ENCODE results near the gene ITGA11. TPM values are rescaled to one million over a fixed set of nuclear protein-coding genes. Genes with fewer than 3 reads are reported as not detected.

ITGA11 gene
- total RNA-seq, 1 donor from 2014 or later, result 23.5 TPM

DNA sequence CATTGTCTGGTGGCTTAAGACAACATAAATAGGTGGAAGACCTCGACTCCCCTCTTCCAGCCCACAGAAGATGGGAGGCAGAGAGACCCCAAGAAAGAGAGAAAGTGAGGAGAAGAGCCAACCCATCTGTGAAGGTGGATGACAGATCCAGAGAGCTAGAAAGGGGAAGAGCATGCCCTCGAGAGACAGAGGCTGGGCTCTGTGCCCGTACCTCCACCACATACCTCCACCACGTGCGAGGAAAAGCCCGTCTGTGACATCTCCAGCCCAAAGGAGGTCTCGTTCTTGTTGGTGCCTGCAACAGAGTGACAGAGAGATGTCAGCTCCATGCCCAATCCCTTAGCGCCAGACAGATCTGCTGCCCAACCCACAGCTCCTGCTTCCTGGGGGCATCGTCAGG is 83.4 kb downstream of the ITGA11 start:
- no peak for ATAC-seq
- DNase-seq, result no peak
- intact Hi-C loops (cut with micrococcal nuclease), result no loop called here

DNA sequence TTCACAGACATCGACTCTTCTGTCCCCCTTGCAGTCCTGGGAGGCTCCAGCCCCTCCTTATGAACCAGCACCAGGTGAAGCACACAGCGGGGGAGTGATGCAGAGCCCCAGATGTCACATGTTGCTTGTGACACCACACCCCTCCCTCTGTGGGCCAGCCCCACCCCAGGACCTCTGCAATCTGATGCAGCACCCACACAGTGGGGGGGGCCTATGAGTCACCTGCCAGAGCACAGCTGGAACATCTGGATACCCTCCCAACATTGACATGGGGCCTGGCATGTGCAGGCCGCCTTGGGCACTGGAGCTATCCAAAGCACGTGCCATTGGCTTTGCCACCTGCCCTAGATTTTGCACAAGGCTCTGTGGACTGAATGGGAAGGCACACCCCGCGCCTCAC is 83.9 kb downstream of the ITGA11 start:
- intact Hi-C loops (cut with micrococcal nuclease), result no loop called here
- peak; percentile 5 for ATAC-seq

DNA sequence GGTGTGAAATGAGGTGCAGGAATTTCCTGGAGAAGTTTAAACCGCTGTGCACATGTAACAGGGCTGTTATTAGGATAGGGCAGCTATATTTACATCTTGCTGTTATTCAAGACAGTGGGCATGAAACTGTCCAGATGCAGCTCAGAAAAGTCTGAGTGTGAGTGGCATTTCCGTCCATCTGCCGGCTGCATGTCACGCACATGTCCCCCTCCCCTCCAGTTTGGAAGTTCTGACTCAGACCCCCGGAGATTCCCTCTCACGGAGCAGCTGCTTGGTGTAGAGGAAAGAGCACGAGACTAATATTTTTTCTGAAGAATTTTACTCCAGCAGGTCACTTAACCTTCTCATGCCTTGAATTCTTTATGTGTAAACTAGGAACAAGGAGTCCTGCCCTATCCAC is 84.6 kb downstream of the ITGA11 start:
- DNase-seq (no peak), ATAC-seq (peak; percentile 30)
- intact Hi-C loops (cut with micrococcal nuclease), result no loop called here

More for the DNA sequence above, 83.9 kb downstream of the ITGA11 start:
- DNase-seq, result peak; percentile 24

DNA sequence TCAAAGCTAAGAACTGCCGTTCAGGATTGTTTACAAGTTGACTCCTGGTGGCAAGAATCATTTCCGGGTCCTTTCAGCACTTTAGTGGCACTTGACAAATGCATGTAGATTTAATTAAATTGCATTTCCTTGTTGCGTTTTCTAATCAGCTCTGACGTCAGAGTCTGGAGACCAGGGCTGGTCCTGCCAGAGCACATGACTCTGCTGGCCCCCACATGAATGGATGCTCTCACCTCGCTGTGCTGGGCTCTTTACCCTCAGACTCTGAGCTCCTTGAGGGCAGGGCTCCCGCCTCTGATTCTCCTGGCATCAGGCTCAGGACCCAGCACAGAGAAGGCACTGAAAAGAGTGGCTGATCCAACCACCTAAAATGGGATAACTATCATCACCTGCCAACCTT is 85.0 kb downstream of the ITGA11 start:
- ATAC-seq (peak; percentile 4), DNase-seq (no peak)
- intact Hi-C loops (cut with micrococcal nuclease), result no loop called here

DNA sequence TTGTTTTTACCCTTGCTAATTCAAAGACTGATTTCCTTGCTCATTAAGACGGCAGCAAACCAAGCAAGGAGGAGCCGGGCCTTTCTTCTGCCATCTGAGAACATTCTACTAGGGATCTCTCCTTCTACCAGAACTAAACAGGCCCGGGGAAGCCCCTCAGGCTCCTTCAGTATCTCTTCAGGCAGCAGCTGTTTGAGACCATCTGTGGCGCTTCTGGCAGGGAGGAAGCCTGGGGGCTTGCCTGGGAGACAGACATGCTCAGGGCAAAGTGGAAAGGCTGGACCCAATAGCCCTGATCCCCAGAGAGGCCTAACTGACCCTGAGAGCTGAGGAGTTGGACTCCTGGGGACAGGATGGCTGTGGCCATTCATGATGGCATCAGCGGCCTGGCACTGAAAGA is 86.5 kb downstream of the ITGA11 start:
- DNase-seq (no peak), ATAC-seq (no peak)
- intact Hi-C loops (cut with micrococcal nuclease), result no loop called here

DNA sequence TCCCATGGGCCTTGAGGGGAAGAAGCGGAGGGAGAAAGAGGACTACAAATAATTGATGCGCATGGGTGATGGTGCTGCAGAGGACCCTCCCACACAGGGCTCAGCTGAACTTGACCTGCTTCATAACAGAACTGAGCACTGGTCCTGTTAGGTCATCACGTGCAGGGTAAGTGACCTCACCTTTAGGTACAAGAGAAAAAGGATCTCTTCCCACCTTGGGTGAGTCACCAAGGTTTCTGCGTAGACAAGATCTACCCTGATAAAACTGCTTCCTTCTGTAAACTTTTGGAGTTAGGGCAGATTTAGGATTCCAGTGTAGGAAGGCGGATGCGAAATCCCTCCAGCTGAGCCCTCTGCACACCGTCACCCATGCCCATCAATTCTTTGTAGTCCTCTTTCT is 87.4 kb downstream of the ITGA11 start:
- ATAC-seq (no peak), DNase-seq (no peak)
- intact Hi-C loops (cut with micrococcal nuclease), result no loop called here

DNA sequence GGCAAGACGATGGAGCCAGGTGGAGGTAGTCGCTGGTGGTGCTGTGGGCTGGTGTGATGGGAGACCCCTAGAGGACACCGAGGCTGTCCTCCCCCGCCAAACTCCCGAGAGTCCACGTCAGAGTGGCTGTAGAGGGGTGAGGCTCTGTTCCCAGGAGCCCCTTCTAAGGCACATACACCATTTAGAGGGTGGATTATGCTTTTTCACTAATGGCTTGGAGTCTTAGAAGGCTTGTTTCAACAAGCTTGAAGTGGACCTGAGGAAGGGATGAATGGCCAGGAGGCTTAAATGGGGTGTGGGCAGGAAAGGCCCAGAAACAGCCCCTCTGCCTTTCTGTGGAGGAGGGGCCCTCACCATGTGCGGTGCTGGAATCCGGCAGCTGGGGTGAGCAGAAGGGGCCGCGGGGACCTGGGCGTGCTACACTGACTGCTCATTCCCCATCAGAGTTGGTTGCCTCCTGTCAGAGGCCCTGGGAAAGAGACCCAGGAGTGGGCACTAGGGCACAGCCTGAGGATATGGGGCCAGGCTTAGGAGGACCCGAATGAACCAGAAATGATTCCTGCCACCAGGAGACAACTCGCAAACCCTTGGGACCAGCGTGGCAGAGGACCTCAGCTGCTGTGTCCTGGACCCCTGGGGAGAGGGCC is 88.3 kb downstream of the ITGA11 start:
- DNase-seq (no peak), ATAC-seq (no peak)
- intact Hi-C loops (cut with micrococcal nuclease), result no loop called here

DNA sequence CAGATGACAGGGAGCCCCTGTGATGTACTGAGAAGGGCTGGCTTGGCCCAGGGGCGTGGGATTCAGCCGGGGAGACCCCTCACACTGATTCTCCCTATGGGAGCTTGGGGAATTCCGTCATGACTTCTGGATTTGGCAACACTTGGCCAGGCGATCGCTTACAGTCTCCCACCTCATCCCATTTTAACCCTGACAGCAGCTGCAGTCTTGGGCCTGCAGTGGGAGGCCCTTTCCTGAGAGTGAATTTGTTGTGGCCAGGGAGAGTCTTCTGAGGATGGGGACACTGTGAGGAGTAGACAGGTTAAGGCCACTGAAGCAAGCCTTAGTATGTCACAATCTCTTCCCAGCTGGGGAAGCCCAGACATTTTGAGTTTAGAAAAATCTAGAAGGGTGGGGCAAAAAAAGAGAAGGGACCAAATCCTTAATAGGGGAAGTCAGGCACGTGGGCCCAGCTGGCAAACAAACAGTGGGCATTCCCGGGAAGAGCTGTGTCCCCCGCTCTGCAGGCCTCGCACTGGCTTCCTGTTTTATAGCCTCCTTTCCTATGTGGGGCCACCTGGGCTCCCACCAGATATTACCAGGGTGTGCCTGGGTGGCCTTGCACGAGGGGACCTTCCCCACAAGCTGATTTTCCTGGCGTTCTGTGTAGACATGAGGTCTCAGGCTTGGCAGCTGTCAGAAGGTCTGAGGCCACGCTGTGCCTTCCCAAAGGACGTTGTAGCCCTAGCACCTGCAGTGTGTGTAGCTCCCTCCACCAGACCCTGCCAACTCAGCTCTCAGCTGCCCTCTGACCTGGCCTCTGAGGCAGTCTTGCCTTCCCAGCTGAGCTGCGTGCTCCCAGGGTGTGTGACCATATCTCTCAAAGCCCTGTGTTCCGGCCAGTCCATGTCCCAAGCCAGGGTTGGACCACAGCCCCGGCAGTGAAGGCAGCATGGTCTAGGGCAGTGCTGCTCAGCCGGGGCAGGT is 89.9 kb downstream of the ITGA11 start:
- ATAC-seq, result peak; percentile 54
- intact Hi-C loops (cut with micrococcal nuclease), result no loop called here
- DNase-seq, result peak; percentile 55

DNA sequence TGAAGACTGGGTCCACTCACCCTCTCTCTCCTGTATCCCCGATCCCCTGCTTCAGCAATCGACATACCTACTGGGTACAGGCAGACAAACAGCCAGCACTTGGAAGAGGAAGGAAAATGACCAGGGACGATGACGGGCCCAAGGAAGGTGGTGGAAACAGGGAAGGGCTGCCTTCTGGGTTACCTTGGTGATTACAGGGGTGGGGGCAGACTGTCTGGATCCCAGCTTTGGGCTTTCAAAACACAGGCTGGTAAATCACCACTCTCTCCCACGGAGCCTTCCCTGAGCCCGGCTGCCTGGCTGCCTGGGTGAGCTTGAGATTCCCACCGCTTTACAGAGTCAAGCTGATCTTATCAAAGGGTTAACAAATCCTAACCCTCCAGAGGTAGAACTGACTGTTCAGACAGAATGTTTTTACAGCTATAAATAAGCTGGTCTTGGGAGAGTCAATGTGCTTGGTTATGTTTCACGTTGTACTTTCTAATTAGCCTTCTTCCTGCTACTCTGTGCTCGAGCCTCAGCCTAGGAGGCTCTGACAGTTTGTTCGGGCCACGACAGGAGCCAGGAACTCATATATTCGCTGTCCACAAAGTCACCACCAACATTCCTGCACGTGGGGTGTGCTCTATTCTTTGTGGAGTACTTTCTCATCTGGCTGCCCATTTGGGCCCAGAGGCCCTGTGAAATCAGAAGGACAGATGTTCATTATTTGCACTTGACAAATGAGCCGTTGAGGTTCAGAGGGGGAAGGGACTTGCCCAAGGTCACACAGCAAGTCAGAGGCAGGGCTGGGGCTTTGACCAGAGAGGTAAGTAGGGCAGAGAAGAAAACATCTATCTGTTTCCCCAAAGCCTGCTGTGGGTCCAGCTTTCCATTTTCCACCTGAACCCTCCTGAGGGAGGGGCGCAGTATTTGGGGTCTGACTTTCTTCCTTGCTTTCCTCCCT is 91.0 kb downstream of the ITGA11 start:
- peak; percentile 78 for ATAC-seq
- intact Hi-C loops (cut with micrococcal nuclease), result no loop called here
- DNase-seq, result no peak

DNA sequence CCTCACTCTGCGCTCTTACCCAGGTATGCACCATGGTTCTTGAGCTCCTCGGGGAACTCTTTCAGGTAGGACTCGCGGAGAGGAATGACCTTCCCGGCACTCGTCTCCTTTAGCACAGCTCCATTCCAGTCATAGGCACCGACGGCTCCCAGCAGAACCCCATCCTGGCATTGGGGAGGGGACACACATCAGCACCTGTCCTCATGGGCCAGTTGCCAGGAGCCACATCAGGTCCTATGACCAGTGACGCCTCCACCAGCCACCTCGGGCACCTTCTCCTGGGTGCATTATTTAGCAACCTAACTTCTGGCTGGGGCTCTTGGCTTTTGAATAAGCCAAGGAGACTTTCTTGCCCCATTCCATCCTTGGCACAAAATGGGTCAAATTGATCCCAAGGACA is 92.5 kb downstream of the ITGA11 start:
- intact Hi-C loops (cut with micrococcal nuclease), result no loop called here
- DNase-seq (no peak), ATAC-seq (no peak)

DNA sequence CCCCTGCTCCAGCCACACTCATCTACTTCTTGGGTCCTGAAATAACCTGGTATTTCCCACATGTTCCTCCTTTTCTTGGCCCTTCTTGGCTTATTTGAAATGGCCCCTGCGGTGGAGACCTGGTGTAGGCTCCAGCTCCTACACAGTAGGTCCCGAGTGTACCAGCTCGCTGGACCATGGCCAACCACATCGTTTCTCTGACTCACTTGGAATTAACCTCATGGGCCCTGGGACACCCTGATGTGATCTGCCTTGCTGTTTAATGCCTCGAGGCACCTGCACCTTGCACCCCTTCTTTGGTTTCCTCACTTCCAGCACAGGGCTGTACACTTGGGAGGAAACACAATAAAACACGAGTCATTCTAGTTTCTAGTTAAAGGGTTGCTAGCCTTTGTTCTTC is 94.1 kb downstream of the ITGA11 start:
- ATAC-seq (no peak), DNase-seq (peak; percentile 59)
- intact Hi-C loops (cut with micrococcal nuclease), result no loop called here

DNA sequence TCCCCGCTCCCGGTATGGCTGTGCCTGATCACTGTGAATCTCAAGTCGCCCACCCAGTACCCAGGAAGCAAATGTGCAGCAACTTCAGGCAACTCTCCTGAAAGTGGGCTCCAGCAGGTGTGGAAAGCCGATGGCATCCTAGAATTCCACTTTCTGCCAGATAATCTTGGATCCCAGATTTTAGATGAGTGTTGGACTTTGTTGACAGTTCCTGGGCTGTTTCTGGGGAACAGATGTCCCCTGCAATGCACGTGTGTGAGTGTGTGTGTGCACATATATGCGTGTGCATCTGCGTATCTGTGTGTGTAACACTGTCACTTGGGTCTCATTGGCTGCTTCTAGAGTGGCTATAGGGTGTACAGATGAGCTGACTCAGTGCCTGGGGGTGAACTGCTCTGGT is 95.4 kb downstream of the ITGA11 start:
- ATAC-seq (no peak), DNase-seq (no peak)
- intact Hi-C loops (cut with micrococcal nuclease), result no loop called here

DNA sequence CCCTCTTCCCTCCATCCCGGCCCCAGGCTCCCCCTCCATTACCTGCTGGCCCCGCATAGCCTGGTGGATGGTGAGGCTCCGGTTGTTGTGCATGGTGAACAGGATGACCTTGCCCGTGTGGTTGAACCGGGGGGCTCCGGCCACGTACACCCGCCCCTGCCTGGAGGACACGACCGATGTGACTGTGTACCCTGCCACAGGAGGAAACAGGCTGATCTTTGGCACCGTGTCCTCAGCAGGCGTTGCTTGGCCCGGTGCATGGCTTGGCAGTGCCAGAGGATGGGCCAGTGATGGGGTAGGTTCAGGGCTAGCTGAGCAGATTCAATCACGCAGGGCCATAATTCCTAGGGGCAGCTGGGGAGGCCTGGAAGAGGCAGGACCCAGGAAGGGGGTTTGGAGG is 96.3 kb downstream of the ITGA11 start:
- intact Hi-C loops (cut with micrococcal nuclease), result no loop called here
- ATAC-seq (peak; percentile 85), DNase-seq (peak; percentile 70)

DNA sequence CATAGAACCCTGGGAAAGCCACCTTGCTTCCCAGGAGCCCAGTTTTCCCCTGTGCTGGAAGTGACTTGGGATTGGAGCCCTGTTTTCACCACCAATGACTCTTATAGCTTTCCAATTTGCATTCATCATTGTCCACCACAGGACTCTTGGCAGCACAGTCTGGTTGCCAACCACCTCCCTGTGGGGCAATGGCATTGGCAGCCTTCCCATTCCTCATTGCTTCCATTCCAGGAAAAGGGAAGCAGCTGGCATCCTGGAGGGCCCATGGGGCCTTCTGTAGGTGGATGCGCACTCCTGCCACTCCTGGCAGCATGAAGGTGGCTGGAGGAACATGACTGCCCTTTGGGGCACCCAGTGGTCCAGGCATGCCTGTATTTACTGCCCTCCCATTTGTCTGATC is 96.7 kb downstream of the ITGA11 start:
- DNase-seq, result peak; percentile 51
- ATAC-seq, result peak; percentile 68
- intact Hi-C loops (cut with micrococcal nuclease), result no loop called here

DNA sequence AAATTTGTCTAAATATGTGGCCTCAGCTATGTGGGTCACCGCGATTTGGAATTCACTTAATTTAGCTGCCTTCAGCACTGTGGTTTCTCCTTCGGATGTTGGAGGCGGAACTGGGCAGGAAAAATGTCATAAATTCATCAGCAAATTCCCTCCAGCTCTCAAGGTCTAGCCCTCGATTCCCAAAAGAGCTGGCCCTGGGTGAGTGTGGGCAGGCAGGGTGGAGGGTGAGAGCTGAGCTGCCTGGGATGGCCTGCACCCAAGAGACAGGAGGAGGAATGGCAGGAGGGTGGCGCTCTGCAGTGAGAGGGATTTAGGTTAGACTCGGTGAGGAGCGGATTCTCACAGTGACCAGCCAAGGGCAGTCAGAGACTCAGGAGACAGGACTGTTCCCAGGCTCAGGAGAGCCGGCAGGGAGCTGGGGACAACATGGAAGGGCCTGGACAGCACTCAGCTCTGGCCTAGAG is 97.3 kb downstream of the ITGA11 start:
- intact Hi-C loops (cut with micrococcal nuclease), result no loop called here
- DNase-seq, result no peak
- peak; percentile 32 for ATAC-seq

DNA sequence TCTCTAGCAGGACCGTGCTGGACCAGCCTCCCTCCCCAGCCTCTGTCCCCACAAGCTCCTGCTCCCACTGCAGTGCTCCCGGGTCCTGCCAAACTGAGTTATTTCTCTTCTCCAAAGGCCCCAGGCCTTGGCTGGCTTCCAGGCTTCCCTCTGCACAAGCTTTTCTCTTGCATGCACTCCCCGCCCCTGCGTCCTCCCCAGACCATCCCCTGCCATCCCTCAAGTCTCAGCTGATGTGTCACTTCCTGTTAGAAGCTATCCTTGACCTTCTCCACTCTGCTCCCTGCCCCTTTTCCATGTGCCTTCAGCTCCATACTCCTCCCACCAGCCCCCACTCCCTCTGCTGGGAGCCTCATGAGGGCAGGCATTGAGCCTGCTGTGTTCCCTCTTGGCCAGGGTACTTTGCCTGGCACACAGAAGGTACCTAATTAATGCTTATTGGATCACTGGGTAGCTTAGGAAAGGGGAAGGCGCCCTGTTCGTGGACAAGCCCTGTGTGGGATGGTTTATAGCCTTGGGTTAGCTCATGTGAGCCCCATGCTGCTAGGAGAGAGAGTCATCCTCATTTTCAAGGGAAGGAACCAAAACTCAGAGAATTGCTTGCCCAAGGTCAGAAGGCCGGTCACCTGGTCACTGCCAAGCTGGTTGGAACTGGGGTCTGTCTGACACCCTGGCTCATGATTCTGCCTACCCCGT is 98.0 kb downstream of the ITGA11 start:
- DNase-seq, result peak; percentile 60
- intact Hi-C loops (cut with micrococcal nuclease), result no loop called here
- ATAC-seq, result no peak

DNA sequence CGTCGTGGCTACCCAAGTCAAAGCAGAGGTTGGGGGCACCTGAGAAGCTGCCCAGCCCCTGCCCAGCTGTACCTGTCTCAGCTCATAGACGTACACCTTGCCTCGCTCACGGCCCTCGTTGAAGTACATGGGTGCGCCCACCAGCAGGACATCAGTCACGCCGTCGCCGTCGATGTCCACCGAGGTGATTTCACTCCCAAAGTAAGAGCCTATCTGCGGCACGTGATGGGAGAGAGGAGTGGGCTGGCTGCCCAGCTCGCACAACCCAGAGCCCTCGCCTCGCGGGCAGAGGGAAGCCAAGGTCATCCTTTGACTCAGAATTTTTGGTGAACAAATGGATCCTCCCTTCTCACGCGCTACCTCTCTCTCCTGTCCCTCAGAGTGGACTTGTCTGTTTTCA is 99.7 kb downstream of the ITGA11 start:
- intact Hi-C loops (cut with micrococcal nuclease), result no loop called here
- ATAC-seq, result no peak
- no peak for DNase-seq

DNA sequence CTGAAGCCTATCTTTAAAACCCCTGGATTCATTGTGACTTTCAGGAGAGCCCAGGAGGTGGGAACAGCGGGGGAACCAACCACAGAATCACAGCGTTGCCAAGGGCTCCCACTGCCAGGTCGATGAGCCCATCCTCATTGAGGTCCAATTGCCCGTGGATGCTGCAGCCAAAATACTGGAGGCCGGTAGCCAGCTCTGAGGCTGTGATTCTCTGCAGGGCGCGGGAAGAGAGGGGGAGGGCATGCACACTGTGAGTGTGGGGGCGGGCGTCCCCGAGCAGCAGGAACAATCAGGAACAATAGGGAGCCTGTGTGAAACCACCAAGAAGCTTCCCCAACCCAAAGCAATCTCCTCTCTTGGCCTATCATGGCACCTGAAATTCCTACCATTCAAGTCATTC is 101.1 kb downstream of the ITGA11 start:
- DNase-seq, result no peak
- intact Hi-C loops (cut with micrococcal nuclease), result no loop called here
- ATAC-seq, result no peak

DNA sequence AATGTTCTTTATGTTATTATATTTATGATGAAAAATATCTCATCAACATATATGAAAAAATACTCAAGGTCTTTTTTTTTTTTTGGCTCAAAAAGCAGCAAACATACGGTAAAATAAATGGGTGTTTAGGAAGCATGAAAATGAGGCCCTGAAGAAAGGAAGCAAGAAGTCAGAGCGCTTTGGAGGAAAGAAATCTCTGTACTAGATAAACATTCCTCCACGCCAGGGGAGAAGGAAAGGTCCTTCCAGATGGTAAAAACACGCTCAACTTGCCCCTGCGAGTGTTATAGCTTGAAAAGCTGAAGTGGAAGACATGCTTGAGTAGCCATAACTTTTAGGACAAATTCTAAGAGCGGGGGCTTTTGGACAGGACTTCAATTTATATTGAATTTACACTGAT is 101.5 kb downstream of the ITGA11 start:
- intact Hi-C loops (cut with micrococcal nuclease), result no loop called here
- no peak for ATAC-seq

More for the DNA sequence above, 101.5 kb downstream of the ITGA11 start:
- no peak for DNase-seq

Data from left ventricle myocardium superior (tissue), 1 donor.